VCaP (cell line): Measurements from ENCODE around the gene TEN1.

Source experiments
- H3K27ac ChIP-seq: fragments of 450-650 bp; 2 replicates; pipeline ENCODE4 v1.5.1; 2017
- TF ChIP-seq, protein P1 (sequence below): fragments of 450-650 bp; conservative IDR thresholded peaks from 2 replicates; pipeline ENCODE4 v1.5.1; 2017; ENCODE audit warnings: mild to moderate bottlenecking, moderate library complexity

Gene TEN1

DNA sequence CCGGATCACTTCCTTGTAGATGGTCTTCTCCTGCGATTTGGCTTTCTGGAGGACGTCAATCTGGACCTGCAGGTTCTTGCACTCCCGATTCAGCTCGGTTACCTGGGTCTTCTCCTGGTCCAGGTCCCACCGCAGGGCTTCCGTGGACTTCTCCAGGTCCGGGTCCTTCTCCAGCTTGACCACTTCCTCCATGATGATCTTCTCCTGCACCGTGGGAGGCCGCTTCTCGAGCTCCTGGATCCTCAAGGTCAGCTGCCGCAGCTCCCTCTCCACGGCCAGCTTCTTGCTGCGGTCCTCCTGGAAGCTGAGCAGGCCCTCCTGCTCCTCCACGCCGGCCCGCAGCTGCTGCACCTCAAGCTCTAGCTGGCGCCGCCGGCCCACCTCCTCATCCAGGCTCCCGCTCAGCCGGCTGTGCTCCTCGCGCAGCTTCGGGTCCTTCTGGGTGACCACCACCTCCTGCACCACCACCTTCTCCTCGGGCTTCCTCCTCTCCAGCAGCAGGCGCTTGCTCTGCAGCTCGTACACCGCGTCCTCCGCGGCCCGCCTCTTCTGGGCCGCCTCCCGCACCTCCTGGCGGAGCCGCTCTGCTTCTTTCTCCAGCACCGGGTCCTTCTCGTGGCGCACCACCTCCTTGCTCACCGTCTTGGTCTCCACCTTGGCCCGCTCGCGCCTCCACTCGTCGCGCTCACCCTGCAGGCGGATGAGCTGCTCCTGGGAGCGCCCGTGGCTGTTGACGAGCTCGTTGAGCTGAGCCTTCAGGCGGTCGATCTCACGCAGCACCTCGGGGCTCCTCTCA is 29.8 kb downstream of the TEN1 start:
- no peak overlapping the region for H3K27ac ChIP-seq
- TF ChIP-seq, protein P1, sequence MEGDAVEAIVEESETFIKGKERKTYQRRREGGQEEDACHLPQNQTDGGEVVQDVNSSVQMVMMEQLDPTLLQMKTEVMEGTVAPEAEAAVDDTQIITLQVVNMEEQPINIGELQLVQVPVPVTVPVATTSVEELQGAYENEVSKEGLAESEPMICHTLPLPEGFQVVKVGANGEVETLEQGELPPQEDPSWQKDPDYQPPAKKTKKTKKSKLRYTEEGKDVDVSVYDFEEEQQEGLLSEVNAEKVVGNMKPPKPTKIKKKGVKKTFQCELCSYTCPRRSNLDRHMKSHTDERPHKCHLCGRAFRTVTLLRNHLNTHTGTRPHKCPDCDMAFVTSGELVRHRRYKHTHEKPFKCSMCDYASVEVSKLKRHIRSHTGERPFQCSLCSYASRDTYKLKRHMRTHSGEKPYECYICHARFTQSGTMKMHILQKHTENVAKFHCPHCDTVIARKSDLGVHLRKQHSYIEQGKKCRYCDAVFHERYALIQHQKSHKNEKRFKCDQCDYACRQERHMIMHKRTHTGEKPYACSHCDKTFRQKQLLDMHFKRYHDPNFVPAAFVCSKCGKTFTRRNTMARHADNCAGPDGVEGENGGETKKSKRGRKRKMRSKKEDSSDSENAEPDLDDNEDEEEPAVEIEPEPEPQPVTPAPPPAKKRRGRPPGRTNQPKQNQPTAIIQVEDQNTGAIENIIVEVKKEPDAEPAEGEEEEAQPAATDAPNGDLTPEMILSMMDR: no peak

DNA sequence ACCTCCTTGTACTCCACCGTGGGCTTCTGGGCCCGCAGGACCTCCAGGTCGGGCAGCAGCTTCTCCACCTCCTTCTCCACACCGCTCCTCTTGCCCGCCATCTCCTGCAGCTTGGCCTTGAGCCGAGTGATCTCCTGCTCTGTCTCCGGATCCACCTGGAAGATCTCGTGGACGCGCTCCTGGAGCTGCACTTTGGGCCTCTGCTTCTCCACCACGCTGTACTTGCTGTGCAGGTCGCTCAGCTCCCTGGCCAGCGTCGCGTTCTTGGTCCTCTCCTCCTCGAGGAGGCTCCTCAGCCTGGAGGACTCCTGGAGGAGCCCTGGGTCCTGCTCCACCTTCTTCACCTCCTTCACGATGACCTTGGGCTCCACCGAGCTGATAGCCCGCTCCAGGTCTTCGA is 30.4 kb downstream of the TEN1 start:
- TF ChIP-seq, protein P1: no peak

DNA sequence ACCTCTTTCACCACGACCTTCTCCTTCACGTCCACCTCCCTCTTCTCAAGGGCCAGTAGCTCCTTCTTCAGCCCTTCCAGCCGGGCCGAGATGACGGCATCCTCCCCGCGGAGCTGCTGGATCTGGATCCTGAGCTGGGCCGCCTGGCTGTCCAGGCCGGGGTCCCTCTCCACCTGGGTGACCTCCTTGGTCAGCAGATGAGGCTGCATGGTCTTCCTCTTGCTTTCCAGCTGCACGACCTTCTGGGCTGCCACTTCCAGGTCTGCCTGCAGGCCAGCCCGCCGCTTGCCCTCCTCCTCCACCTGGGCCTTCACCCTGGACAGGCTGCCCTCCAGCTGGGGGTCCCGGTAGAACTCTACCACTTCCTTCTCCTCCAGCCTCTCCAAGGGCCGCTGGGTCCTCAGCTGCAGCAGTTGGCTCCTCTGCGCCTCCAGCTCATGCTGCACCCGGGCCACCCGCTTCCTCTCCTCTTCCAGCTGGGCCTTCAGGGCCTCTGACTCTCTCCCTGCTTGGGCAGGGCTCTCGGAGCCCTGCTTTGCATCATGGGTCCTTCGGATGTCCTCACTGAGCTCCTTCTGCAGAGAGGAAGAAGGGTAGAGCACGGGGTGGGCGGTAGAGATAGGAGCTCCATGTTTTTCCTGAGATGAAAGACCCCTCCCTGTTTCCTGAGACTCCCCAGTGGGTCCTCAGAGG is 31.1 kb downstream of the TEN1 start:
- H3K27ac ChIP-seq: no peak overlapping the region
- TF ChIP-seq, protein P1: no peak

More for the DNA sequence above, 30.4 kb downstream of the TEN1 start:
- H3K27ac ChIP-seq: no peak overlapping the region

DNA sequence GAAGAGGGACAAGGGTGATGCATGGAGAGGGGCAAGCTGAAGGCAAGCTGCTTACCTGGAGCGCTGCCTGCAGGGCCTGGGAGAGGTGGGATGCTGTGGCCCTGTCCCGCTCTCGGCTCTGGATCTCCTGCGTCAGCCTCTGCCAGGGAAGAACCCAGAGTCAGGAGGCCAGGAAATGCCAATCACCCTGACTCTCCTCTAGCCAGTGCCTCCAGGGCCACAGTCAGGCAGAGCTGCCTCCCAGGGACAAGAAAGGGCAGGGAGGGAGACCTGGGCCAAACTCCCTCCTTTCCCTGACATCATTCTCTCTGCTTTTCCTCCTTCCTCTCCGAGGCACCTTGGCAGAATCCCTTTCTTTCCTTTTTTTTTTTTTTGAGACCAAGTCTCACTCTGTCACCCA is 32.9 kb downstream of the TEN1 start:
- TF ChIP-seq, protein P1: no peak
- no peak overlapping the region for H3K27ac ChIP-seq

DNA sequence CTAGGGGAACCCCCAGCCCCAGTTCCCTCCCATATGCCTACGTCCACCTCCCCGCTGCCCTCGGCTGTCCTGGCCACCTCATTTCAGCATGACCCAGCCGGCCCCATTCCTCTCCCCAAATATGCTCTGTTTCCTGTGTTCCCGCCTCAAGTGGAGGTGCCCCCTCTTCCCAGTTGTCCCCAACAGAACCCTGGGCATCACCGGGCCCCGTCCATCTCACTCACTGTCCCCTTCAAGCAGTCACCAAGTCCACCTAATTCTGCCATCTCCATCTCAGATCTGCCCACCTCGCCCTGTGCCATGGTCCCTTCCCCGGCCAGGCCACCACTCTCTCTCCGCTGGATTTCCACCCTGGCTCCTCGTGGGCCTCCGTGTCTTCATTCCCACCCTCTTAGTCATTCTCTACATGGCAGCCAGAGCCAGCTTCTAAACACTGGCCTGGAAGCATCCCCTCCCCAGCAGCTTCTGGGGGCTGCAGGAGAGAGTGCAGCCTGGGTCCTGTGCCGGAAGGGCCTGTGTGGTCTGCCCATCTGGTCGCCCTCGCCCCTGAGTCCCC is 34.4 kb downstream of the TEN1 start:
- TF ChIP-seq, protein P1: no peak
- no peak overlapping the region for H3K27ac ChIP-seq

DNA sequence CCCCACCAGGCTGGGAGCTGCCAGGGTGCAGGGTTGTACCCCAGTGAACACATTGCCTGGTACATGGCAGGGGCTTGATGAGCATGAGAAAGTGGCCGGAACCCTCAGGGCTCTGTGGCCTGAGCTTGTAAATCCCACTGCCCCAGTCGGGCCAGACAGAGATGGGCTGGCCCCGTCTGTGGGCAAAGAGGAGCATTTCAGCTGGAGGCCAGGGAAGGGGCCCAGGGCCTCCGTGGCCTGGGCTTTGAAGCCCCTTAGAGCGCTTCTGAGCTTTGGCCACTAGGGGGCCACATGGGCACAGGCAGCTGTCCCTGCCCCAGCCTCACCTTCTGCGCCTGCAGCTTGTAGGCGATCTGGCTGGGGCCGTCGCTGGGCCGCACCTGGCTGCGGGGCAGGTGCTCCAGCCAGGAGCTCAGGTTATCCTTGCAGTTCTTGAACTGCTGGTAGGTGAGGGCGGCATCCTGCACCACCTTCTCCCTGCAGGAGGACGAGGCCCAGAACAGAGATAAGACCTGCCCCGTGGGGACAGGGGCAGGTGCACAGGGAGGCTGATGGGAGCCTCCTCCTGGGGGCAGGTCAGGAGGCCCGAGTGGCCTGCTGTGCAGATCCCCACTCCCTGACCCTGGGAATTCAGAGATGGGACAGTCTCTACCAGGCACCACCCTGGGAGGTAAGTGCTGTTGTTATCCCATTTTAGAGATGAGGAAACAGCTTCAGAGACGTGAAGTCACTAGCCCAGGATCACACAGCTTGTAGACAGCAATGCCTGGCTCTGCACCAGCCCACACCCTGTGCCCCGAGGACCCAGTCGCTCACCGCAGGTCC is 35.3 kb downstream of the TEN1 start:
- no peak overlapping the region; the same call in 1 of the 2 replicates for H3K27ac ChIP-seq
- TF ChIP-seq, protein P1: peak; percentile 98

DNA sequence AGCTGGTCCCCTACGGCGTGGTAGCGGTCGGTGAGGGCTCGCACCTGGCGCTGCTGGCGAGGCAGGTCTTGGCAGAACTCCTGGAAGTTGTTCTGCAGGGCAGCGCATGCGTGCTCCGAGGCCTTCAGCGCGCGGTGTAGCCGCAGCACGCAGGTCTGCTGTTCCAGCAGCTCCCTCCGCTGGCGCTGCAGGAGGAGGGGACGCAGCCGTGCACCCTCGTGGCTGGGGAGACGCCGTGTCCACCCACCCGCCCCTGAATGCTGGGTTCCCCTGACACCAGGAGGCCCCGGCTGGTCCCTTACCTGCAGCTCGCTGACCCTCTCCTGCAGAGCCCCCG is 35.9 kb downstream of the TEN1 start:
- H3K27ac ChIP-seq: no peak overlapping the region; the same call in 1 of the 2 replicates
- TF ChIP-seq, protein P1: no peak
